OCI-LY1 (cell line): ENCODE results near the gene EPN3.

ENCODE experiments used
- H2AFZ ChIP-seq: fragments of 200-600 bp; sonication (generic), shearing (Covaris generic); 2 replicates; pipeline ENCODE4 v1.6.0; 2014; ENCODE audit warnings: antibody characterized with exemption, mild to moderate bottlenecking, low read length
- H3F3A ChIP-seq: fragments of 200-600 bp; sonication (generic), shearing (Covaris generic); 2 replicates; pipeline ENCODE4 v1.6.0; 2014; ENCODE audit warnings: mild to moderate bottlenecking, antibody characterized with exemption, low read length, moderate library complexity; ENCODE audit not compliant: insufficient read depth
- H3K27ac ChIP-seq: fragments of 200-600 bp; sonication (generic); 2 replicates; pipeline ENCODE4 v1.5.1; 2014; ENCODE audit warnings: low read length, mixed run types, mild to moderate bottlenecking, low read depth; ENCODE audit not compliant: poor library complexity, severe bottlenecking
- H3K27me3 ChIP-seq: fragments of 200-600 bp; sonication (generic); 2 replicates; pipeline ENCODE4 v1.6.0; 2014; ENCODE audit warnings: antibody characterized with exemption, mild to moderate bottlenecking, low read length, moderate library complexity; ENCODE audit not compliant: insufficient read depth
- H3K36me3 ChIP-seq: fragments of 200-600 bp; sonication (generic); 2 replicates; pipeline ENCODE4 v1.6.1; 2014; ENCODE audit warnings: mild to moderate bottlenecking, antibody characterized with exemption, low read length, moderate library complexity, mixed read lengths; ENCODE audit not compliant: insufficient read depth
- H3K4me1 ChIP-seq: fragments of 200-600 bp; sonication (generic); 2 replicates; pipeline ENCODE4 v1.5.1; 2014; ENCODE audit warnings: mild to moderate bottlenecking, low read length, moderate library complexity; ENCODE audit not compliant: insufficient read depth, severe bottlenecking
- H3K4me2 ChIP-seq: fragments of 200-600 bp; sonication (generic), shearing (Covaris generic); 2 replicates; pipeline ENCODE4 v1.6.1; 2014; ENCODE audit warnings: low read length
- H3K4me3 ChIP-seq: fragments of 200-600 bp; sonication (generic); 2 replicates; pipeline ENCODE4 v1.5.1; 2014; ENCODE audit warnings: low read length, low read depth, mild to moderate bottlenecking, mixed read lengths; ENCODE audit not compliant: poor library complexity, severe bottlenecking
- H3K79me2 ChIP-seq: fragments of 200-600 bp; shearing (Covaris generic); 2 replicates; pipeline ENCODE4 v1.6.1; 2016; ENCODE audit warnings: mixed run types, low read length, mixed read lengths; ENCODE audit not compliant: insufficient read depth
- H3K9ac ChIP-seq: fragments of 200-600 bp; sonication (generic), shearing (Covaris generic); 2 replicates; pipeline ENCODE4 v1.6.1; 2014; ENCODE audit warnings: mild to moderate bottlenecking, low read length, mixed read lengths
- H3K9me2 ChIP-seq: fragments of 200-600 bp; sonication (generic), shearing (Covaris generic); 2 replicates; pipeline ENCODE4 v1.6.1; 2014; ENCODE audit warnings: low read depth, mild to moderate bottlenecking, low read length, mixed read lengths
- H3K9me3 ChIP-seq: fragments of 200-600 bp; shearing (Covaris generic); 2 replicates; pipeline ENCODE4 v1.6.1; 2014; ENCODE audit warnings: low read length, mixed read lengths
- H4K20me1 ChIP-seq: fragments of 200-600 bp; sonication (generic), shearing (Covaris generic); 2 replicates; pipeline ENCODE4 v1.6.0; 2016; ENCODE audit warnings: mild to moderate bottlenecking, low read length; ENCODE audit not compliant: insufficient read depth
- CTCF ChIP-seq: fragments of 200-600 bp; sonication (generic), shearing (Covaris generic); IDR thresholded peaks from 2 replicates; pipeline ENCODE4 v1.5.1; 2017; ENCODE audit warnings: mild to moderate bottlenecking, antibody characterized with exemption, low read length, moderate library complexity, mixed read lengths
- EZH2 ChIP-seq: fragments of 200-600 bp; sonication (generic), shearing (Covaris generic); IDR thresholded peaks from 2 replicates; pipeline ENCODE4 v1.8.0; 2017; ENCODE audit warnings: borderline replicate concordance, mixed run types, mild to moderate bottlenecking, antibody characterized with exemption, low read length, moderate library complexity, mixed read lengths

The EPN3 gene

GRCh38 chr17:50561746-50562141, 29.2 kb downstream of the EPN3 start:
- Histone ChIP-seq H4K20me1 (no peaks in the 10 kb centered on the region), H3K27me3 (no peaks in the 10 kb centered on the region; the same call in 1 of the 2 replicates), H3K4me3 (no peak overlapping the region), H3K9me2 (no peaks in the 10 kb centered on the region), H3K27ac (no peak overlapping the region), H3K4me2 (no peak overlapping the region), H2AFZ (no peak overlapping the region), H3K4me1 (peaks cover 10% of the 10 kb centered on the region), H3K9ac (no peak overlapping the region), H3K36me3 (no peaks in the 10 kb centered on the region), H3K79me2 (no peaks in the 10 kb centered on the region), H3F3A (no peaks in the 10 kb centered on the region), H3K9me3 (no peaks in the 10 kb centered on the region)
- TF ChIP-seq CTCF (no peak), EZH2 (no peak)

- peaks cover 10% of the 10 kb centered on the region for H3K4me1 ChIP-seq
- no peaks in the 10 kb centered on the region for H3K36me3 ChIP-seq
- no peaks in the 10 kb centered on the region; the same call in 1 of the 2 replicates for H3K27me3 ChIP-seq
- H4K20me1 ChIP-seq = no peaks in the 10 kb centered on the region
- H3K4me2 ChIP-seq = no peak overlapping the region
- H3K9me3 ChIP-seq = no peaks in the 10 kb centered on the region
- TF ChIP-seq EZH2 = no peak
- TF ChIP-seq CTCF = no peak
- H3K79me2 ChIP-seq = no peaks in the 10 kb centered on the region
- H3K9ac ChIP-seq = no peak overlapping the region
- no peak overlapping the region for H2AFZ ChIP-seq
- no peak overlapping the region for H3K4me3 ChIP-seq
- no peak overlapping the region for H3K27ac ChIP-seq
- H3F3A ChIP-seq = no peaks in the 10 kb centered on the region
- no peaks in the 10 kb centered on the region for H3K9me2 ChIP-seq
Measured at GRCh38 chr17:50562242-50563091, 29.9 kb downstream of the EPN3 start.

- Histone ChIP-seq H2AFZ (no peak overlapping the region), H3K4me1 (peaks cover 10% of the 10 kb centered on the region), H3K27me3 (no peaks in the 10 kb centered on the region; the same call in 1 of the 2 replicates), H3K4me3 (no peak overlapping the region), H3K9ac (no peak overlapping the region), H3K9me2 (no peaks in the 10 kb centered on the region), H3K27ac (no peak overlapping the region), H3F3A (no peaks in the 10 kb centered on the region), H4K20me1 (no peaks in the 10 kb centered on the region), H3K36me3 (no peaks in the 10 kb centered on the region), H3K9me3 (no peaks in the 10 kb centered on the region), H3K4me2 (no peak overlapping the region), H3K79me2 (no peaks in the 10 kb centered on the region)
- TF ChIP-seq CTCF (no peak), EZH2 (no peak)
Measured at GRCh38 chr17:50563092-50563511, 30.6 kb downstream of the EPN3 start.
